Esophagus muscularis mucosa (tissue), 4 donors: ENCODE measurements around the gene CHN1. TPM values are rescaled to one million over a fixed set of nuclear protein-coding genes. Genes with fewer than 3 reads are reported as not detected.

Experiments used
- DNase-seq: peaks from one replicate; pipeline ENCODE4 v3.0.0-alpha.2; 2017; ENCODE audit errors: extremely low spot score
- H3K27ac ChIP-seq, 4 donors: fragments of 200-600 bp; sonication (generic); replicated peaks in 1 of 4; 1 replicate in 3 of 4; 2 replicates in 1 of 4; pipeline ENCODE4 v1.5.1; 2016 to 2019; ENCODE audit warnings: mild to moderate bottlenecking in 1 of 4
- H3K27me3 ChIP-seq, 4 donors: fragments of 200-600 bp; sonication (generic); one replicate each; pipeline versions ENCODE4 v1.5.1 to v1.6.0; 2016 to 2019
- H3K36me3 ChIP-seq, 4 donors: fragments of 200-600 bp; sonication (generic); one replicate each; pipeline ENCODE4 v1.5.1; 2016 to 2019
- H3K4me1 ChIP-seq, 4 donors: fragments of 200-600 bp; sonication (generic); one replicate each; pipeline ENCODE4 v1.5.1; 2016 to 2019
- H3K4me3 ChIP-seq, 4 donors: fragments of 200-600 bp; sonication (generic); 1 replicate in 2 of 4; 2 replicates in 2 of 4; pipeline ENCODE4 v1.5.1; 2016 to 2019; ENCODE audit warnings: mild to moderate bottlenecking in 4 of 4, moderate library complexity in 1 of 4
- H3K9me3 ChIP-seq, 4 donors: fragments of 200-600 bp; sonication (generic); 1 replicate in 3 of 4; 2 replicates in 1 of 4; pipeline ENCODE4 v1.5.1; 2016 to 2019
- CTCF ChIP-seq, 3 experiments: fragments of 200-600 bp in 2 of 3; fragments of 450-650 bp in 1 of 3; sonication (generic) in 2 of 3; IDR thresholded peaks; one replicate each; pipeline ENCODE4 v1.5.1; 2017 to 2019; ENCODE audit warnings: antibody characterized with exemption in 3 of 3, mild to moderate bottlenecking in 2 of 3, moderate library complexity in 1 of 3
- EP300 ChIP-seq: sonication (generic); formaldehyde crosslinking; IDR thresholded peaks from one replicate; pipeline ENCODE4 v1.6.1; 2017; ENCODE audit warnings: antibody characterized with exemption
- POLR2A ChIP-seq: fragments of 450-650 bp; IDR thresholded peaks from one replicate; pipeline ENCODE4 v1.6.1; 2017; ENCODE audit warnings: antibody characterized with exemption, moderate library complexity, mild to moderate bottlenecking, low read depth
- POLR2AphosphoS5 ChIP-seq, 2 donors: sonication (generic); formaldehyde crosslinking; IDR thresholded peaks; one replicate each; pipeline ENCODE4 v1.6.1; 2017; ENCODE audit warnings: antibody characterized with exemption in 2 of 2
- WGBS: methylation state at CpG from one replicate; pipeline ENCODE4 v1.1.5; 2018; 5-methylcytosine and 5-hydroxymethylcytosine counted together
- intact Hi-C: fragments of 100-400 bp; cut with DNase I; formaldehyde crosslinking; loops from one replicate; pipeline ENCODE4 v1.15.1; 2023
- total RNA-seq, 4 donors: library from RNA; depleted of rRNA; stranded (reverse); fragments of >200 nt; gene quantifications; one replicate each; pipeline versions ENCODE4 v1.1.0 to v1.2.1, GENCODE V29; 2016

CHN1 gene
- total RNA-seq, 4 donors from 2014 or later, result 23.2 to 32.3 (median 29.8) TPM

DNA sequence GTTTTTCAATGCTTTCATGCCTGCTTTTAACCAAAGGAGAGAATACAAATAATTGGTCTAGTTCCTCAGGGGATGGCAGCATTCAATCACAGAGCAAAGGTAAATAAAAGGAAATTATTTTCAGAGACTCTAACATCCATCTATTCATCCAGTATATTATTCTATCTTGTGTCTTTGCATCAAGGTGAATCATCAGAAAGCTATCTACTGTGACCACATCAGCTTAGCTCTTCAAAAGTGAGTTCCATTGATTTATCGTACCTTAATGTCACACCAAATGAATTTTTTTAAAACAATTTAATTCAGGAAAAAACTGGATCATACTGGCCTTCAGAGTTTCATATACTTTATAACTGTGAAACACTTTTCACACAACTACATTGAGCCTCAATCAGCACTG is 66.1 kb downstream of the CHN1 start:
- Histone ChIP-seq H3K27me3 (no peaks in the 10 kb centered on the region), H3K9me3 (no peaks in the 10 kb centered on the region), H3K4me1 (no peaks in the 10 kb centered on the region), H3K36me3 (peaks cover 0 to 5% (median 0%) of the 10 kb centered on the region in 4 donors), H3K4me3 (no peak overlapping the region), H3K27ac (no peak overlapping the region)
- intact Hi-C loops, result no loop called here
- no peak for DNase-seq
- TF ChIP-seq EP300 (no peak), CTCF (IDR thresholded peaks at IDR 0.05) (no peak), POLR2A (no peak), POLR2AphosphoS5 (IDR thresholded peaks at IDR 0.05) (no peak)
- WGBS, result 81% methylated on average over 1 of the region's 1 CpG

DNA sequence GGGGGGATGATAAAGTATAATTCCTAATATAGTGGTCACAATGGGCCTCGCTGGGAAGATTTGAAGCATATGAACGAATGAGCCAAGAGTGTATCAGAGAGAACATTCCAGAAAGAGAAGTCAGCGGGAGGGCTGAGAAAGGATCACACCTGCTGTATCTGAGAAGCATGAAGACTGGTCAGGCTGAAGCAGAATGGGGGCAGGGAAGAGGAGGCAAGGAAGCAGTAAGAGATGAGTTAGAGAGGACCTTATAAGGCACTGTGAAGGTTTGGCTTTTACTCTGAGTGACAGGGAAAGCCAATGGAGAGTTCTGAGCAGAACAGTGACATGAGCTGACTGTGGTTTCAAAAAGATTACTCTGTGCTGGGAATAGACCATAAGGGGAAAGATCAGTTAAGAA is 73.5 kb downstream of the CHN1 start:
- DNase-seq, result no peak
- Histone ChIP-seq H3K36me3 (peaks cover 0 to 11% (median 0%) of the 10 kb centered on the region in 4 donors), H3K27ac (no peak overlapping the region), H3K4me3 (no peak overlapping the region), H3K4me1 (no peaks in the 10 kb centered on the region), H3K9me3 (no peaks in the 10 kb centered on the region), H3K27me3 (no peaks in the 10 kb centered on the region)
- intact Hi-C loops, result no loop called here
- 89% methylated on average over 3 of the region's 3 CpGs for WGBS
- no peak for TF ChIP-seq POLR2A
- TF ChIP-seq CTCF (IDR thresholded peaks at IDR 0.05), result no peak
- no peak for TF ChIP-seq POLR2AphosphoS5 (IDR thresholded peaks at IDR 0.05)
- TF ChIP-seq EP300, result no peak

GRCh38 chr2:174929786-174930185 is 75.4 kb downstream of the CHN1 start:
- Histone ChIP-seq H3K27me3 (no peaks in the 10 kb centered on the region), H3K4me1 (no peaks in the 10 kb centered on the region), H3K9me3 (no peaks in the 10 kb centered on the region), H3K36me3 (peaks cover 0 to 11% (median 0%) of the 10 kb centered on the region in 4 donors), H3K27ac (no peak overlapping the region), H3K4me3 (no peak overlapping the region)
- WGBS, result 85% methylated on average over 4 of the region's 4 CpGs
- intact Hi-C loops, result no loop called here
- TF ChIP-seq POLR2AphosphoS5 (IDR thresholded peaks at IDR 0.05), result no peak
- TF ChIP-seq EP300, result no peak
- no peak for TF ChIP-seq POLR2A
- TF ChIP-seq CTCF (IDR thresholded peaks at IDR 0.05), result no peak
- no peak for DNase-seq

DNA sequence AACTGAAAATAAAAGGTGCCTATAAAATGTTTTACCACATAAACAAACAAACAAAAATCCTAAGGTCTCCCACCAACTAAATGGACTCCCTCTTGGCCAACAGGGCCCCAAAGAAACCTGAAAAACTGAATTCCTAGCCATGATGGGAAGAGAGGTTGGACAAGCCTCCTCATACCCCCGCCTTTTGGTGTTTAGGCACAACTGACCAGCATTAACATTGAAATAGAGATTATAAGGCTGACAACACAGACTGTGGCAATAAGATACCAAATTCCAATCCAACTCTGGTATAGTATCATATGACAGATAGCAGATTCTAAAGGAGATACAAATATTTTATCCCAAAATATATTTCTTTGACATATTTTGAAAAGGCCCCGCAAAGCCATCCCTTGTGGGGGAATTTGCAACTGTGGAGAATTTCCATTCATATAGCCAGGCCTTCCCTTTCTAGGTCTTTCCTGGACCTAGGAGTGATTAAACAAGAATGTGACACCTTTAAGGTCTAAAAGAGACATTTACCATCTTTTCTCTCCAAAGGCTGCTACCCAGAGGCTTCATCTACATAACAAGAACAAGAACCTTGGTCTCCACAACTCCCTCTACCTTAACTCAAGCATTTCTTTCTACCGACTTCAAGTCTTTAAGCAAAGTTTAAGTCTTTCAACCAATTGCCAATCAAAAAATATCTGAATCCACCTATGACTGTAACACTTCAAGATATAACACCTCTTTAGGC is 80.0 kb downstream of the CHN1 start:
- H3K36me3 ChIP-seq, result no peaks in the 10 kb centered on the region
- no peak for DNase-seq
- no peak overlapping the region for H3K27ac ChIP-seq
- H3K4me1 ChIP-seq, result no peaks in the 10 kb centered on the region
- H3K4me3 ChIP-seq, result no peak overlapping the region
- TF ChIP-seq POLR2A (no peak), POLR2AphosphoS5 (IDR thresholded peaks at IDR 0.05) (no peak), CTCF (IDR thresholded peaks at IDR 0.05) (no peak), EP300 (no peak)
- H3K27me3 ChIP-seq, result no peaks in the 10 kb centered on the region
- WGBS, result 94% methylated on average over 3 of the region's 3 CpGs
- H3K9me3 ChIP-seq, result no peaks in the 10 kb centered on the region
- intact Hi-C loops, result no loop called here
